K562 (cell line): ENCODE results near the gene SCN1A. TPM values are rescaled to one million over a fixed set of nuclear protein-coding genes. Genes with fewer than 3 reads are reported as not detected.

Source experiments
- ATAC-seq: fragments of 200-7000 bp; cut with Tn5 transposase; 3 replicates; pipeline ENCODE4 v1.9.1; 2020; ENCODE audit warnings: moderate library complexity
- BruUV-seq: library from RNA; stranded (reverse); fragments of 400-500 nt; replicated peaks from 2 replicates; lab custom pipeline; 2021; lab: Mats Ljungman, UMichigan
- CTCF ChIA-PET: fragments of 300-600 bp; formaldehyde crosslinking; extraction: SDS; loops from one replicate; lab custom pipeline; 2021; ENCODE audit warnings: low intra/inter-chr PET ratio; lab: Yijun Ruan, JAX
- POLR2A ChIA-PET: fragments of 300-600, 350-650 bp; sonication (Branson Sonifier 250); formaldehyde crosslinking; extraction: SDS; loops from one replicate; lab custom pipeline; 2021; ENCODE audit warnings: antibody characterized with exemption, inconsistent platforms; lab: Yijun Ruan, JAX
- DNase-seq, 4 experiments: peaks; one replicate each; pipeline versions ENCODE4 v3.0.0 to v3.0.0-alpha.2; 2011 to 2018; ENCODE audit warnings: low spot score in 3 of 4, mixed read lengths in 3 of 4; ENCODE audit errors: extremely low read depth in 1 of 4
- FAIRE-seq: peaks from 2 replicates; lab custom pipeline; 2011; peaks lifted over from hg19 to GRCh38; lab: Jason Lieb, UNC
- H2AFZ ChIP-seq: 2 replicates; pipeline ENCODE4 v1.6.0; 2011; ENCODE audit warnings: low read depth, low read length, control low read depth, inconsistent platforms
- H3K27ac ChIP-seq: fragments of 200-600 bp; 3 replicates; pipeline ENCODE4 v1.8.0; 2011; ENCODE audit warnings: low read depth, mild to moderate bottlenecking, control low read depth, inconsistent platforms, low read length, moderate library complexity, mixed read lengths; ENCODE audit errors: extremely low read depth
- H3K27me3 ChIP-seq, 2 experiments: fragments of 300-600 bp in 1 of 2; 2 replicates in 1 of 2; 3 replicates in 1 of 2; pipeline versions ENCODE4 v1.6.0 to v1.8.0; 2011; ENCODE audit warnings: inconsistent platforms in 2 of 2, low read length in 2 of 2, mild to moderate bottlenecking in 1 of 2, mixed read lengths in 1 of 2, moderate library complexity in 1 of 2; ENCODE audit not compliant: control insufficient read depth in 2 of 2, insufficient read depth in 2 of 2
- H3K36me3 ChIP-seq: fragments of 300-600 bp; 3 replicates; pipeline ENCODE4 v1.8.0; 2011; ENCODE audit warnings: mild to moderate bottlenecking, low read length, inconsistent platforms; ENCODE audit not compliant: control insufficient read depth, insufficient read depth
- H3K4me1 ChIP-seq, 2 experiments: fragments of 200-600 bp in 1 of 2; replicated peaks in 1 of 2; 2 replicates in 1 of 2; 3 replicates in 1 of 2; pipeline versions ENCODE4 v1.5.1 to v1.8.0; 2011; ENCODE audit warnings: inconsistent platforms in 2 of 2, low read length in 2 of 2, mild to moderate bottlenecking in 1 of 2, mixed read lengths in 1 of 2, moderate library complexity in 1 of 2; ENCODE audit not compliant: control insufficient read depth in 2 of 2, insufficient read depth in 2 of 2
- H3K4me2 ChIP-seq: 2 replicates; pipeline ENCODE4 v1.6.1; 2011; ENCODE audit warnings: low read length, control low read depth, inconsistent platforms, mixed read lengths; ENCODE audit not compliant: insufficient read depth
- H3K4me3 ChIP-seq: fragments of 200-600 bp; sonication (generic), shearing (Covaris generic); 2 replicates; pipeline ENCODE4 v1.5.1; 2016; ENCODE audit warnings: control low read depth, inconsistent platforms
- H3K79me2 ChIP-seq: fragments of 200-600 bp; 3 replicates; pipeline ENCODE4 v1.8.0; 2011; ENCODE audit warnings: low read length, inconsistent platforms; ENCODE audit not compliant: control insufficient read depth, insufficient read depth
- H3K9ac ChIP-seq, 2 experiments: 2 replicates each; pipeline versions ENCODE4 v1.6.0 to v1.6.1; 2011; ENCODE audit warnings: low read depth in 2 of 2, low read length in 2 of 2, control low read depth in 1 of 2, inconsistent platforms in 1 of 2, mild to moderate bottlenecking in 1 of 2, mixed read lengths in 1 of 2; ENCODE audit not compliant: insufficient read depth in 1 of 2
- H3K9me1 ChIP-seq: one replicate; pipeline ENCODE4 v1.6.0; 2011; ENCODE audit warnings: inconsistent platforms, mild to moderate bottlenecking, low read length, moderate library complexity; ENCODE audit not compliant: control insufficient read depth, insufficient read depth
- H3K9me3 ChIP-seq: replicated peaks from 2 replicates; pipeline ENCODE4 v1.5.1; 2011; ENCODE audit warnings: low read depth, low read length, inconsistent platforms; ENCODE audit not compliant: control insufficient read depth, insufficient read depth
- H4K20me1 ChIP-seq: replicated peaks from 2 replicates; pipeline ENCODE4 v1.6.1; 2011; ENCODE audit warnings: low read length, inconsistent platforms, mixed read lengths; ENCODE audit not compliant: control insufficient read depth, insufficient read depth
- CBFB ChIP-seq: sonication (generic); formaldehyde crosslinking; IDR thresholded peaks from 2 replicates; pipeline ENCODE4 v1.4.0; 2020; ENCODE audit warnings: mild to moderate bottlenecking, missing genetic modification reagents
- CHD2 ChIP-seq: IDR thresholded peaks from 2 replicates; pipeline ENCODE4 v1.6.1; 2011; ENCODE audit warnings: low read depth, low read length
- ETV5 ChIP-seq: sonication (generic); formaldehyde crosslinking; IDR thresholded peaks from 2 replicates; pipeline ENCODE4 v1.4.0; 2020; ENCODE audit warnings: low read depth, mild to moderate bottlenecking, missing genetic modification reagents
- HDAC3 ChIP-seq: fragments of 450-650 bp; IDR thresholded peaks from 2 replicates; pipeline ENCODE4 v1.6.1; 2018; ENCODE audit warnings: borderline replicate concordance, mild to moderate bottlenecking, moderate library complexity; ENCODE audit not compliant: partially characterized antibody
- HEY1 ChIP-seq: fragments of 250-450 bp; sonication (Bioruptor Pico); IDR thresholded peaks from 2 replicates; pipeline ENCODE4 v1.5.0; 2020; ENCODE audit warnings: mild to moderate bottlenecking, moderate library complexity, borderline replicate concordance
- IRF1 ChIP-seq: sonication (generic); formaldehyde crosslinking; IDR thresholded peaks from 2 replicates; pipeline ENCODE4 v1.8.0; 2022; ENCODE audit warnings: missing genetic modification reagents, mild to moderate bottlenecking, borderline replicate concordance
- MAZ ChIP-seq, 2 experiments: fragments of 450-650 bp in 1 of 2; sonication (generic) in 1 of 2; formaldehyde crosslinking; IDR thresholded peaks in 1 of 2; conservative IDR thresholded peaks in 1 of 2; 2 replicates each; pipeline versions ENCODE4 v1.4.0 to v1.5.0; 2020; ENCODE audit warnings: mild to moderate bottlenecking in 1 of 2, missing genetic modification reagents in 1 of 2
- MTA3 ChIP-seq: fragments of 450-650 bp; formaldehyde crosslinking; IDR thresholded peaks from 2 replicates; pipeline ENCODE4 v1.6.1; 2017; ENCODE audit warnings: mild to moderate bottlenecking, borderline replicate concordance
- MXI1 ChIP-seq: IDR thresholded peaks from 2 replicates; pipeline ENCODE4 v1.6.1; 2011; ENCODE audit warnings: low read depth, mild to moderate bottlenecking, improper control_type of control experiment, low read length
- NCOA6 ChIP-seq: fragments of 450-650 bp; IDR thresholded peaks from 2 replicates; pipeline ENCODE4 v1.6.1; 2017; ENCODE audit warnings: mild to moderate bottlenecking
- NFRKB ChIP-seq: fragments of 450-650 bp; IDR thresholded peaks from 2 replicates; pipeline ENCODE4 v1.6.1; 2016; ENCODE audit warnings: low read depth
- NFYB ChIP-seq: IDR thresholded peaks from 2 replicates; pipeline ENCODE4 v1.6.1; 2011; ENCODE audit warnings: mild to moderate bottlenecking, moderate library complexity; ENCODE audit not compliant: insufficient read length; ENCODE audit errors: extremely low read depth
- NR4A1 ChIP-seq, 2 experiments: fragments of 250-450 bp in 1 of 2; fragments of 450-650 bp in 1 of 2; sonication (Bioruptor Pico) in 1 of 2; IDR thresholded peaks; 2 replicates each; pipeline versions ENCODE4 v1.4.0 to v1.6.1; 2016 to 2020; ENCODE audit warnings: mild to moderate bottlenecking in 2 of 2, missing compliant biosample characterization in 1 of 2, missing genetic modification characterization in 1 of 2, moderate library complexity in 1 of 2
- PBX2 ChIP-seq, 2 experiments: IDR thresholded peaks in 1 of 2; conservative IDR thresholded peaks in 1 of 2; 2 replicates each; pipeline ENCODE4 v1.6.1; 2016; ENCODE audit warnings: low read depth in 2 of 2, mild to moderate bottlenecking in 1 of 2, missing compliant biosample characterization in 1 of 2, missing genetic modification characterization in 1 of 2, moderate library complexity in 1 of 2
- RFX5 ChIP-seq: IDR thresholded peaks from 2 replicates; pipeline ENCODE4 v1.6.1; 2011; ENCODE audit warnings: low read depth, mild to moderate bottlenecking, improper control_type of control experiment, low read length
- SMAD2 ChIP-seq: fragments of 150-350 bp; IDR thresholded peaks from 2 replicates; pipeline ENCODE4 v1.6.1; 2014; ENCODE audit warnings: low read depth, mild to moderate bottlenecking, low read length
- TEAD4 ChIP-seq, 2 experiments: sonication (generic) in 1 of 2; formaldehyde crosslinking in 1 of 2; IDR thresholded peaks; 2 replicates each; pipeline versions ENCODE4 v1.6.1 to v1.8.0; 2012 to 2022; ENCODE audit warnings: borderline replicate concordance in 1 of 2, inconsistent platforms in 1 of 2, low read length in 1 of 2, mild to moderate bottlenecking in 1 of 2, missing genetic modification reagents in 1 of 2
- WGBS: fragments of 100-300 bp; shearing (Covaris generic); methylation state at CpG from one replicate; pipeline ENCODE4 v1.1.6; 2016; ENCODE audit warnings: low coverage, mixed read lengths; ENCODE audit not compliant: insufficient coverage; ENCODE audit errors: missing lambda C conversion rate; 5-methylcytosine and 5-hydroxymethylcytosine counted together
- in situ Hi-C: fragments of 300-500 bp; cut with MboI; formaldehyde crosslinking; loops from 4 replicates; pipeline ENCODE4 v1.15.0; 2018; ENCODE audit warnings: inconsistent platforms, mixed read lengths
- intact Hi-C: fragments of 100-400 bp; cut with micrococcal nuclease; formaldehyde crosslinking; loops from 2 replicates; pipeline ENCODE4 v1.14.2; 2022
- polyA plus RNA-seq, 8 experiments: library from polyadenylated mRNA; depleted of rRNA in 4 of 8; stranded (reverse) in 5 of 8; unstranded in 3 of 8; fragments of >200 nt; fragmentation: Nextera tagmentation in 2 of 8; fragmentation: Illumina TruSeq in 1 of 8; extraction: Ambion mirVana in 2 of 8; extraction: Trizol in 1 of 8; gene quantifications; 2 replicates each; pipeline versions ENCODE4 v1.2.1 to v1.2.3, GENCODE V29; 2011 to 2014; ENCODE audit warnings: inconsistent platforms in 1 of 8, missing spikeins in 1 of 8
- total RNA-seq, 7 experiments: library from RNA; depleted of rRNA in 6 of 7; stranded (reverse); fragments of >200 nt in 6 of 7; fragmentation: Illumina TruSeq in 2 of 7; extraction: Trizol in 2 of 7; gene quantifications; 2 replicates each; pipeline versions ENCODE4 v1.2.1 to v1.2.3, GENCODE V29; 2011 to 2021; ENCODE audit warnings: low replicate concordance in 1 of 7

SCN1A gene
- total and polyA plus RNA-seq, 9 of the 15 experiments (the other 6 are each of a cell fraction or from before 2014, with no cell fraction given), result not detected

- no TSS peak for BruUV-seq
- Histone ChIP-seq H3K4me2 (no peak overlapping the region), H3K4me1 (no peaks in the 10 kb centered on the region), H3K79me2 (no peaks in the 10 kb centered on the region), H3K9ac (no peak overlapping the region), H3K9me3 (no peaks in the 10 kb centered on the region), H3K4me3 (no peak overlapping the region), H3K27ac (no peak overlapping the region), H3K36me3 (no peaks in the 10 kb centered on the region), H3K27me3 (no peaks in the 10 kb centered on the region), H3K9me1 (no peaks in the 10 kb centered on the region), H2AFZ (no peak overlapping the region), H4K20me1 (no peaks in the 10 kb centered on the region)
- TF ChIP-seq SMAD2 (no peak), IRF1 (no peak), HEY1 (CRISPR knock-in tag) (no peak), MAZ (CRISPR knock-in tag; conservative IDR thresholded peaks at IDR 0.05 in 1 of 2, IDR thresholded peaks at IDR 0.05 in 1 of 2) (no peak), CHD2 (no peak), NFRKB (no peak), NR4A1 (CRISPR knock-in tag; IDR thresholded peaks at IDR 0.05) (no peak), NR4A1 (tag; IDR thresholded peaks at IDR 0.05) (no peak), ETV5 (CRISPR knock-in tag) (no peak), CBFB (CRISPR knock-in tag) (no peak), PBX2 (CRISPR knock-in tag; IDR thresholded peaks at IDR 0.05; ENCODE audit: low read depth) (no peak), PBX2 (tag; conservative IDR thresholded peaks at IDR 0.05; ENCODE audit: low read depth) (no peak), TEAD4 (IDR thresholded peaks at IDR 0.05; ENCODE audit: low read length) (no peak), TEAD4 (CRISPR knock-in tag; IDR thresholded peaks at IDR 0.05; ENCODE audit: borderline replicate concordance) (no peak), MTA3 (no peak), MXI1 (no peak), HDAC3 (no peak), RFX5 (no peak), NFYB (no peak), NCOA6 (no peak)
- WGBS, result 0% methylated on average over 1 of the region's 1 CpG
- FAIRE-seq, result no peak
- ATAC-seq, result no peak
- DNase-seq, result no peak
- in situ Hi-C loops (no loop called here), intact Hi-C loops (no loop called here)
- POLR2A ChIA-PET, result no interaction called here
- CTCF ChIA-PET, result no interaction called here
These were observed 16.3 kb upstream of the SCN1A start for GRCh38 chr2:166144071-166144470.
